Bronchial epithelial cell (primary cell): ENCODE data around the gene IL17RB. TPM values are rescaled to one million over a fixed set of nuclear protein-coding genes. Genes with fewer than 3 reads are reported as not detected.
A peak's percentile ranks its signal among the peaks of the same experiment; 100 is the strongest.

ENCODE experiments used
- DNase-seq: peaks from one replicate; pipeline ENCODE4 v3.0.0-alpha.2; 2010; ENCODE audit warnings: low read depth
- FAIRE-seq: peaks from 2 replicates; lab custom pipeline; 2011; peaks lifted over from hg19 to GRCh38; lab: Jason Lieb, UNC
- H3K27me3 ChIP-seq: 2 replicates; pipeline ENCODE4 v1.5.1; 2011; ENCODE audit warnings: low read length; ENCODE audit not compliant: control insufficient read depth, insufficient read depth
- H3K36me3 ChIP-seq: 2 replicates; pipeline ENCODE4 v1.5.1; 2011; ENCODE audit warnings: low read length; ENCODE audit not compliant: control insufficient read depth, insufficient read depth
- H3K4me3 ChIP-seq: 2 replicates; pipeline ENCODE4 v1.5.1; 2011; ENCODE audit warnings: mild to moderate bottlenecking, low read depth, low read length, control low read depth
- CTCF ChIP-seq: IDR thresholded peaks from 2 replicates; pipeline ENCODE4 v1.5.1; 2011; ENCODE audit warnings: mild to moderate bottlenecking, moderate library complexity, low read length, control low read depth, inconsistent platforms; ENCODE audit not compliant: insufficient read depth, severe bottlenecking
- total RNA-seq: library from RNA; depleted of rRNA; stranded (reverse); fragments of >200 nt; gene quantifications from 2 replicates; pipeline ENCODE4 v1.2.1, GENCODE V29; 2014

Gene IL17RB
- total RNA-seq, 1 donor from 2014 or later, result not detected

DNA sequence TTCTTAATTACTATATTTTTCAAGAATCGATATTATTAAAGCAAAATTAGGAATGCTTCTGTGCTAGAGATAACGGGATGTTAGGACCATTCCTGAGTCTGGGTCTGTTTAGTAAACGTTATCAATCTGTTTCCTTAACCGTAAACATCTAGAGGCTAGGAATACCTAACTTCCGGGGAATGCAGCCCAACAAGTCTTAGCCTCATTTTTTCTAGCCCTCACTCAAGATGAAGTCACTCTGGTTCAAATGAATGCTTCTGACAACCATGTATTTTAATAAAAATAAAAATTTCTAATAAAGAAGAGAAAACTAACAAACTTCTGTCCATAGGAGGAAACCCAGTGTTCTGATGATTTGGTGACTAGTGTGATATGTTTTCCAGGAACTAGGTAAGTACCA lies 56.3 kb downstream of the IL17RB start:
- H3K36me3 ChIP-seq, result no peaks in the 10 kb centered on the region
- TF ChIP-seq CTCF, result no peak
- no peak for FAIRE-seq
- no peaks in the 10 kb centered on the region for H3K27me3 ChIP-seq
- DNase-seq, result peak; percentile 59
- H3K4me3 ChIP-seq, result no peak overlapping the region

DNA sequence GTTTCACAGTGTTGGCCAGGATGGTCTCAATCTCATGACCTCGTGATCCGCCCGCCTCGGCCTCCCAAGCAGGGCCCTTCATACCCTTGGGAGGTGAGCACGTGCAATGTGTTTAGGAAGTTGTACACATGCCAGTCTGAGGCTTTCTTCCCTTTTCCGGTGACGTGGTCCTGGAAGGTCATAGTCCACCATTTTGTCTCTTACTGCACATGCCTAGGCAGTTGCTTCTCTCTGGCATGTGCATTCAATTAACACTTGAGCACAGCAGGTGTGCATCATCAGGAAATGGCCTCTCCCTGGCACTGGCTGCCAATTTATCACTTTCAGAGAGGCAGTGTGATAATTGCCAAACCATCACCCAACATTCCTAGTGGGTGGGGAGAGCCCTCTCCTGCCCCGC lies 67.0 kb downstream of the IL17RB start:
- H3K36me3 ChIP-seq, result no peaks in the 10 kb centered on the region
- DNase-seq, result no peak
- no peak for FAIRE-seq
- no peak overlapping the region for H3K4me3 ChIP-seq
- H3K27me3 ChIP-seq, result no peaks in the 10 kb centered on the region
- no peak for TF ChIP-seq CTCF

Other genes starting within 250 kb of the IL17RB start
- under 0.01 and 0.13 TPM in 2 replicates for gene CHDH, start 149 bp upstream of the IL17RB start, total RNA-seq
- 16.8 and 18.9 TPM in 2 replicates for gene ACTR8, start 35.6 kb downstream of the IL17RB start, total RNA-seq
- gene SELENOK, start 45.3 kb downstream of the IL17RB start, total RNA-seq, result 23.7 and 32.5 TPM in 2 replicates